Left forelimb (tissue), 1 donor: Measurements from ENCODE around the gene TRMT44.

ENCODE experiments used
- DNase-seq: peaks from one replicate; pipeline ENCODE4 v3.0.0-alpha.2; 2018; ENCODE audit warnings: low spot score

Gene TRMT44, protein sequence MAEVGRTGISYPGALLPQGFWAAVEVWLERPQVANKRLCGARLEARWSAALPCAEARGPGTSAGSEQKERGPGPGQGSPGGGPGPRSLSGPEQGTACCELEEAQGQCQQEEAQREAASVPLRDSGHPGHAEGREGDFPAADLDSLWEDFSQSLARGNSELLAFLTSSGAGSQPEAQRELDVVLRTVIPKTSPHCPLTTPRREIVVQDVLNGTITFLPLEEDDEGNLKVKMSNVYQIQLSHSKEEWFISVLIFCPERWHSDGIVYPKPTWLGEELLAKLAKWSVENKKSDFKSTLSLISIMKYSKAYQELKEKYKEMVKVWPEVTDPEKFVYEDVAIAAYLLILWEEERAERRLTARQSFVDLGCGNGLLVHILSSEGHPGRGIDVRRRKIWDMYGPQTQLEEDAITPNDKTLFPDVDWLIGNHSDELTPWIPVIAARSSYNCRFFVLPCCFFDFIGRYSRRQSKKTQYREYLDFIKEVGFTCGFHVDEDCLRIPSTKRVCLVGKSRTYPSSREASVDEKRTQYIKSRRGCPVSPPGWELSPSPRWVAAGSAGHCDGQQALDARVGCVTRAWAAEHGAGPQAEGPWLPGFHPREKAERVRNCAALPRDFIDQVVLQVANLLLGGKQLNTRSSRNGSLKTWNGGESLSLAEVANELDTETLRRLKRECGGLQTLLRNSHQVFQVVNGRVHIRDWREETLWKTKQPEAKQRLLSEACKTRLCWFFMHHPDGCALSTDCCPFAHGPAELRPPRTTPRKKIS

DNA sequence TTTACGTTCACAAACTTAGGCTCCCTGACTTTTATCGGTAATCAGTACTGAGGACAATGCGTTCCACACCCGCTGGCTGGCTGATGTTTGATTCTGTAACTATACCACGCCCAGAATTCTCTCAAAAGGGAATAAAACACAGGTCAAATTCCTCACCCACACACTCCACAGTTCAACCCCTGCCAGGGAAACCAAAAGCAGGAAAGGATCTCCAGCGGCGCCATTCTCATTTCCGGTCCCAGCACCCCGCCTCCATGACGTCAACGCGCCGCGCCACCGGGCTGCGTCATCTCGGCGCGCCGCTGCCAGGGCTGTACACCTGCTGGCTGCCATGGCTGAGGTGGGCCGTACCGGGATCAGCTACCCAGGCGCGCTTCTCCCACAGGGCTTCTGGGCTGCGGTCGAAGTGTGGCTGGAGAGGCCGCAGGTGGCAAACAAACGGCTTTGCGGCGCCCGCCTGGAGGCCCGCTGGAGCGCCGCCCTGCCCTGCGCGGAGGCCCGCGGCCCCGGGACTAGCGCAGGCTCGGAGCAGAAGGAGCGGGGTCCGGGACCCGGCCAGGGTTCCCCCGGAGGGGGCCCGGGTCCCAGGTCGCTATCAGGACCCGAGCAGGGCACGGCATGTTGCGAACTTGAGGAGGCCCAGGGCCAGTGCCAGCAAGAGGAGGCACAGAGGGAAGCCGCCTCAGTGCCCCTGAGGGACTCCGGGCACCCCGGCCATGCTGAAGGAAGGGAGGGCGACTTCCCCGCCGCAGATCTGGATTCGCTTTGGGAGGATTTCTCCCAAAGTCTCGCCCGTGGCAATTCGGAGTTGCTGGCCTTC is at the start of gene TRMT44, which contains the start of gene ACOX3:
Gene TRMT44 (plus strand): TSS at position 286 of the 820 bp plus-strand sequence. CDS start 46 bp downstream, at position 332.
Gene ACOX3 (minus strand): TSS at position 232 of the 820 bp plus-strand sequence. CDS start 24,202 bp downstream, outside the sequence.
- DNase-seq: peak; percentile 98

DNA sequence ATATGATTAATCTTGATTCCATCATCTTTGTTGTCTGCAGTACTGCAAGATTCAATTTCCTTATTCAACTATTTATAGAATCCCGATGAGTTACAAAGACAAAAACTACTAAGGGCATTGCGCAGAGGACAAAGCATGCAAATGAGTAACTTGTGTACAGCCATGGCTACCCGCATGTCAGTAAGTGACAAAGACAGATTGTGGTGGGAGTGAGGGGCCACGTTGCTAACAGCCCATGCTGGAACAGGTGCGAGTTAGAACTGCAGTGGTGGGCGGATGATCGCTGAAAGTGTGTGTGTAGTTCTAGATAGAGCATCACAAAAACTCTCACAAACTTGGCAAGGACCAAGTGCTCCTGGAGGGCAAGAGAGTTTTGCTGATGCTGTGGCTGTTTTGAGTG is 49.5 kb upstream of the TRMT44 start:
- DNase-seq: no peak

DNA sequence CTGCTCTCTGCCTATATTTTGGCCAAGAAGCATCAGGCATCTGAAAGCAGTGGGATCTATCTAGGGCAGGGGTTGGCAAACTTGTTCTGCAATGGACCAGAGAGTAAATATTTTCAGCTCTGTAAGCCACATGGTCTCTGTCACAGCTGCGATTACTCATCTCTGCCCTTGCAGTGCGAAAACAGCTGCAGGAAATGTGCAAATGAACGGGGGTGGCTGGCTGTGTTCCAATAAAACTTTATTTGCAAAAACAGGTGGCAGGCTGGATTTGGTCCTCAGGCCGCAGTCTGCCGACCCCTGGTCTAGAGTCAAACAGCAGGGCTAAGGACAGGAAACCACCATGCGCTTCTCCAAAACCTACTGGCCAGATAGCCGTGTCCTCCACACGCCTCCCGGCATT is 48.6 kb upstream of the TRMT44 start:
- peak; percentile 83 for DNase-seq

DNA sequence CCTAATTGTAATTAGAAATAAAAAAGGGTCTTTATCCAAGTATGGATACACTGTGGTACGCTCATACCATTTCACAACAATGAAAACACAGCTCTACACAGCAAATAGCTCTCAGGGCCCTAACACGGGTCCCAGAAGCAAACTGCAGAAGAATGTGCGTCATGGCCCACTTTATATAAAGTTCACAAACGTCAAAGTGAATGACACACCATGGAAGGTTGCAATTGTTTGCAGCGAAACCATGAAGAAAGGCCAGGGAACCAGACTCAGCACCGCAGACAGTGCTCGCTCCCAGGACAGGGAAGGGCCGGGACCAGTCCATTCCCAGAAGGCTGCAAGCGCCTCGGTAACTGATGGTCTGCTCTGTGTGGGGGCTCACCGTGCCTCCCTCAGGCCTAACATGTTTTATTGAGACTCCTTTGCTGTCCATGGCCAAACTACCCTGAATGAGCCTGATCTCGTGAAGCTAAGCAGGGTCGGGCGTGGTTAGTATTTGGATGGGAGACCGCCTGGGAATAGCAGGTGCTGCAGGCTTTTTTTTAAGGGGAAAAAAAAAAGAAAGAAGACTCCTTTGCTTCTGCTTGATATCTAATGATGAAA is 47.9 kb upstream of the TRMT44 start:
- no peak for DNase-seq

DNA sequence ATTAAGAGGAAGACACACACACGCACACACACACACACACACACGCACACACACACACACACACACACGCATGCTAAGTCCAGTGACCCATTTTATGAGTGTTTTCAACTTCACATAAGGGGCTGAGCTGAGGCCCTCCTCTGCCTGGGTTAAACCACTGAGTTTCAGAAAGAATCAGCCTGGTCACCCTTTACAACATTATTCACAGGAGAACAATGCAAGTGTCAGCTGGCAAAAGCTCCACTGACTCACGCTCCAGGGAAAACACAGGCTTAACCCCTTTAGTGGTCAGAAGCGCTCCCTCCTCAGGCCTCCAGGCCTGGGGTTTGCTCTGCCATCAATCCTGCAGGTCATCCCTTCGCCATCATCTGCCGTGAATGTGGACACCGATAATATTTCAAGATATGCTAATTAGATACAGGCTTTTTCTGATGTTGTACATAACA is 47.0 kb upstream of the TRMT44 start:
- no peak for DNase-seq

DNA sequence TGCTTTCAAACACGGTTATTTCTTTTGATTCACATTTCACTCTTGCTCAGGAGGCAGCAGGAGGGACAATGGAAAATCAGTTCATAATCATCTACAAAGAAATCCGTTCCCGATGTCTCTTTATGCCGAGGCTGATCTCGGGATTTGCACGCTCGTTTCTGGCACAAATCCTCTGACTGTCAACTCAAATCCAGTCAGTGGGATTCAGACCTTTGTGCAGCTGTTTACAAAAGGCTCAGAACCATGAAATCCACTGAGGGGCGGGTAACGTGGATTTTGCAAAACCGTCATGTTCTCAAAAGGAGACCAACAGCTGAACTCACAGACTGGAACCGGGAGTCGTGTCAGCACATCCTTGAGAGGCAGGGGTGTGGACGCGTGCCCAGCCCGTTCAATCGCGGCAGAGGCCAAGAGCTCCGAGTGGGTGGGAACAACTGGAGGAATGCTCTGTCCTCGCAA is 46.5 kb upstream of the TRMT44 start:
- peak; percentile 86 for DNase-seq

DNA sequence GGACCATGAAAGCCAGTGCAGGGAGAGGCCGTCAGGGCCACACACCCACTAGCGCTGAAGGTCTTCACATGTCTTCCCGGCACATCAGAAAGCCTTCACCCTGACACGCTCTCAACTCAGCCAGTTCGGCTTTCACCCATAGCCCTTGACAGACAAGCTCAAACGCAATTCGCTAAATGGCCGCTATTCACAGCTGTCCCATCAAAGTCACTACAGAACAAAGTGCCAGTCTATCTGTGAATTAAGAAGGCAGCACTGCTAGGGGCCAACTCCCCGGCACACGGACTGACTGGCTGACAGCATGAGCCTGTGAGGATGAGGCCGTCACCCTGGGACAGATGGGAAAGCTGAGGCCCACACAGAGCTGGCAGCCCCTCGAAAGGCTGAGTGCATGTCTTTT is 45.8 kb upstream of the TRMT44 start:
- no peak for DNase-seq

DNA sequence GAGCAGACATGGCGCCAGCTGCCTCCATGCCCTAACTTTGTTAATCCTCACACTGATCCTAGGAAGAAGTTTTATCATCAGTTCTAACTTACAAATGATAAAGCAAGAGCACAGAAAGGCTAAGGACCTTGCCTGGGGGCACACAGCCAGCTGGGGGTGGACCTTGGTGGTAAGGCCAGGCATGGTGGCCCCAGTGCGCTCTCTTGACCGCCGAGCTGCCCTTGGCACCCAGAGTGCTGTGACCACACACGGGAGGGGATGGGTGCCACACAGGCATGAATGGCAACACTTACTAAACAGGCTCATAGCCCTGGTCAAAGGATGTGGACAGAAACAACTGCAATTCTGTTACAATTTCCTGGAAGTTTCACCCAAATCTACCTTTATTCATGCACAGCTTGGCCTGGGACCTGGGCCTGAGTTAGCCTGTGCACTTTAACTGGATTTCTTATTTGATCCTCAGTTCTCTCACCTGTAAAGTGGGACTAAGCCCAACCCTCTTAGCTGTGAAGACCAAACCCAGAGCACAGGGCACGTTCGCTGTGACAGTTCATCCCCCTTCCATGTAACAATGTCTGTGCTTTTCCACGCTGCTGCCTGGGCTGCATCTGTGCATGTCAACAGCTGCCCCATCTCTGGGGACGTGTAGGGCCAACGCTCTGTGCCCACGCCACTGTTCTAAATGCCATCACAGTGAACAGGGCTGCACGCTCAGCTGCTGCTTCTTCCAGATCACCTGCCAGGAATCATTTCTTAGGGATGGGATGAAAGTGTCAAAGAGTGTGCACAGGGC is 44.9 kb upstream of the TRMT44 start:
- DNase-seq: no peak

DNA sequence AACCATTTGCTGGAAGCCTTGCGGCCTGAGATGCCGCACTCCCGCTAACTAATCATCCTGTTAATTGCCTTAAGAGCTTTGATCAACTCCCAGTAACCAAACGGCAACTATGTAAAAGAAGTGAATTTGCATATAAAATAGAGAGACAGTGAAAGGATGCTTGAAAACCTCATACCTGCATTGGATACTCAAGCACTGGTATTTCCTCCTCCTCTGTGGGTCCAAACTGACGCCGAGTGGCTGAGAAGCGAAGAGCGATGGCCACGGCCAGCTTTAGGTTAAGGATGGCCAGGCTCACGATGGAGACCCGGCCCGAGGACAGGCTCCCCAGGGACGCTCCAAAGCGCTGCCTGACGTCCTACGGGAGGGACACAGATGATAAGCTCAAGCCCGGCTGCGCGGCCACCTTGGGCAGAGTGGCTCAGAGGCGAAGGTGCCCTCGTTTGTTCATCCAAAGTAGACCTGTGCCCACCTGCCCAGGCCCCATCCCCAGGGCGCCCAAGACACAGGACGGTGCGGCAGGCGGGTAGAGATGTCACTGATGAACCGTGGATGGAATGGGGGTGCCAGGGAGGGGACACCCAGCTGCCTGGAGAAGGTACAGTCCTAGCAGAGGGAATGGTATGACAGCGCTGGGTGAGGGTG is 43.7 kb upstream of the TRMT44 start:
- DNase-seq: no peak

DNA sequence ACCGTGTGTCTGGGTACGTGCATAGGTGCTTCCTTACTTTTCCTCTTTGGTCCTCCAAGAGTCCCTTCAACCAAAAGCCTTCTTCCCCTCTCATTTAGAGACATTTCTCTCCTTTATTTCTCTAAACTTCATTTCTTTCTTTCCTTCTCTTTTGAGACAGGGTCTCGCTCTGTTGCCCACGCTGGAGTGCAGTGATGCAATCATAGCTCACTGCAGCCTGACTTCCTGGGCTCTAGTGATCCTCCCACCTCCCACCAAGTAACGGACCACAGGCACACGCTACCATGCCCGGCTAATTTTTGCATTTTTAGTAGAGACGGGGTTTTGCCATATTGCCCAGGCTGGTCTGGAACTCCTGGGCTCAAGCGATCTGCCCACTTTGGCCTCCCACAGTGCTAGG is 42.2 kb upstream of the TRMT44 start:
- no peak for DNase-seq

DNA sequence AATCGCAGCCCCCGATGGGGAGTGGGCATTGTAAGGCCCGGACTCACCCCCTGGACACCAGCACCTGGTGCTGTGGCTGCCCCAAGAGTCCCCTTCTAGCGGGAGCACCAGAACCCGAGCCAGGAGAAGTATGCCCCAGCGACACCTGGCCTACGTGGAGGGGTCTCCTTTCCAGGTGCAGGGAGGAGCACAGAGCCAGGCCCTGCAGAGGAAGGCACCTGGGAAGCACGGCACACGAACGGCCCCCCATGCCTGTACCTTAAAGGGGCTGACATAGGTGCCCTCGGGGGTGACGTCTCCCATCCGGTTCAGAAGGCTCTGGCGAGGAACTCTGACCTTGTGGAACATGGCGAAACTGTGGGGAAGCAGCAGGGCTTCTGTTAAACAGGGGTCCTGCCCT is 41.3 kb upstream of the TRMT44 start:
- no peak for DNase-seq

DNA sequence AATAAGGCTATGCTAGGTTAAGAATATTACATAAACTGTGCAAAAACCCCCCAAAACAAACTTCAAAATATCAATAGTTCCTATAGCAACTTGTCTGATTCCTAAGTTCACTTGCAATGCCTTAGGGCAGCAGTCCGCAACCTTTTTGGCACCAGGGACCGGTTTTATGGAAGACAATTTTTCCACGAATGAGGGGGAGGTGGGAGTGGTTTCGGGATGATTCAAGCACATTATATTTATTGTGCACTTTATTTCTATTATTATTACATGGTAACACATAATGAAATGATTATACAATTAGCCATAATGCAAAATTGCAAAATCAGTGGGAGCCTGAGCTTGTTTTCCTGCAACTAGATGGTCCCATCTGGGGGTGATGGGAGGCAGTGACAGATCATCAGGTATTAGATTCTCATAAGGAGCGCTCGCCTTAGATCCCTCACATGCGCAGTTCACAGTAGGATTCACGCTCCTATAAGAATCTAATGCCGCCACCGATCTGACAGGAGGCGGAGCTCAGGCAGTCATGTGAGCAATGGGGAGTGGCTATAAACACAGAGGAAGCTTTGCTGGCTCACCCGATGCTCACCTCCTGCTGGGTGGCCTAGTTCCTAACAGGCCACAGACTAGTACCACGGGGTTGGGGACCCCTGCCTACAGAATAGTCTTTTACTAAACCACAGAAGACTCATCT is 39.8 kb upstream of the TRMT44 start:
- DNase-seq: no peak

DNA sequence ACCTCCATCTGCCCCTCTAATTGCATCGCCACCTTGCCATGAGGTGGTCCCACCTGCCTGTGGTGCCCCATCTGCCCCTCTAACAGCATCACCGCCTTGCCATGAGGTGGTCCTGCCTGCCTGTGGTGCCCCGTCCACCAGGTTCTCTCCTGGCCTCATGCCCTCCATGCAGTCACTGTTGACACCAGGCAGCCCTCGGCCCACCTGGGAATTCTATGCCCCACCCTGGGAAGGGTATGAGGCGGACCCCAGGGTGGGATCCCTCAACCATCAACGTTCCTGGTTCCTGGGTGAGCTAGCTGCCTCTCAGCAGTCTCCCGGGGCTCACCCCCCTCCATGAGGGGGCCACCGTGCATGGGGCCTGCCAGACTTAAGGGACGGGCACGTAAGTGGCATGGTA is 38.9 kb upstream of the TRMT44 start:
- DNase-seq: no peak

DNA sequence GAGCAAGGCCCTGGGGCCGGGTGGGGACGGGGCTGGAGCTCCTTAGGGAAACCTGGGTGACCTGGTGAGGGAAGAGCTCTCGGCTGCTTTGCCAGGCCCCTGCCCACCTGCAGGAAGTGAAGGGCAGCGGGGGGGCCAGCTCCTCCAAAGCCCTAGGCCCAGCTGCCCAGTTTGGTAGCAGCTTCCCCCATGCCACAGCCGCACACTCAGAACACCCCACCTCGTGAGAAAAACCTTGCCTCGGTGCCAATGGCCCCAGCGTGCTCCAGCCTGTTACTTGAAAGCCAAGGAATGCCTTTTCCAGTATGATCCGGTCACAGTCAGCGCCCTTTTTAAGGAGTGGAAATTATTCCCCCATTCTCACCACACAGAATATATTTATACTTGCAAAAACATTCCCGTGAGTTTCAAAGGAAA is 38.4 kb upstream of the TRMT44 start:
- no peak for DNase-seq

DNA sequence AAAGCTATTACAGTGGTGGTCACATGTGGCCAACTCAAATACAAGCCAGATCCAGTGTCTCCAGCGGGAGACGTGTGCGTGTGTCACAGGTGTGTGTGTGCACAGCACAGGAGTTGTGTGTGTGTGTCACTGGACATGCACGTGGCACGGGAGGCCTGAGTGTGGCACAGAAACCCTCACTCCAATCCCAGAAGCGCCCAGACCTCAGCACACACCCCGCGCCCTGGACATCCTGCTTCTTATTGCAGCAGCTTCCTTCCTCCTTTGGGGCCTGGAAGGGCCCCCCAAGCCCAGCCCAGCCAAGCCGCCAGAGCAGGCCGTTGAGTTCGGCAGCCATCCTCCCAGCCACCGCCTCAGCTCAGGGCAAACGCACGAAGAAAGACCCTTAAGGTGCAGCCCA is 37.9 kb upstream of the TRMT44 start:
- no peak for DNase-seq

DNA sequence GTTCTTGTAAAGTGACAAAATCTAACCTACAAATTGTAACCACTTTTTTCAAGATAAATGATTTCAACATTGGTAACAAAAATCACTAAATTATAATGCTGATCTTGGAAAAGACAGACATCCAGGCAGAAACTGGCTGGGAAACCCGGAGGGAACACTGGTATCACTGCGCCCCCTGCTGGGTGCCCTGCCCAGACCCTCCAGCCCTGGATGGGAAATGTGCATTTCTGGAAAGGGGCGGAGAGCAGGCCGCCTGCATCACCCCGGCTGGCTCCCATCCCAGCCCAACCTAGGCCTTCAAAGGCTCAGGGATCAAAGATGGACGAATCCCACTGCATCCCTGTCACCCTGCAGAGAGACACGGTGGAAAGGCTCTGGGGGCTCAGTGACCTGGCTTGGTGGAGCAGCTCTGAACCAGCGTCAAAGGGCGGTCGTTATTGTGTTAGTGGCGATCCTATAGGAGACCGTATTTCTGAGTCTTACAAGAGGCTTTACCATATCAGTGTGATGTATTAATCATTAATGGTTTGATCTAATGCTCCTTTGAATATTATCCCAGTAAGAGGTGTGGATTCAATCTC is 37.3 kb upstream of the TRMT44 start:
- DNase-seq: peak; percentile 89

DNA sequence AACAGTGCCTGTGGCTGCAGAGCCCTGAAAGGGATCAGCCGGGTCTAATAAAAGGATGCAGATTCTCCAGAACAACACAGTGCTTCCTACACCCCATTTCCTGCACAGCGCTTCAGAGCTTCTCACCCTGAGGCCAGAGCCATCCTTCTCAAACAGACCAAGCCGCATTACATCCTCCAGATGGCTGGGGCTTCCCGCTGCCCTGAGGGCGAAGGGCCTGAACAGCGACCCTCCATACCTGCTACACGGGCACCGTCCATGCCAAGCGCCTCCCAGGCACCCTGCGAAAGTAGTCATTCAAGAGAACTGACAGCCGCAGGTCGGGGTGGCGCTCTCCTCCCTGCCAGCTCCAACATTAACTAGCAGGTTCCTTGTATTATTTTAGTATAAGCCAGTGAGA is 36.6 kb upstream of the TRMT44 start:
- no peak for DNase-seq

DNA sequence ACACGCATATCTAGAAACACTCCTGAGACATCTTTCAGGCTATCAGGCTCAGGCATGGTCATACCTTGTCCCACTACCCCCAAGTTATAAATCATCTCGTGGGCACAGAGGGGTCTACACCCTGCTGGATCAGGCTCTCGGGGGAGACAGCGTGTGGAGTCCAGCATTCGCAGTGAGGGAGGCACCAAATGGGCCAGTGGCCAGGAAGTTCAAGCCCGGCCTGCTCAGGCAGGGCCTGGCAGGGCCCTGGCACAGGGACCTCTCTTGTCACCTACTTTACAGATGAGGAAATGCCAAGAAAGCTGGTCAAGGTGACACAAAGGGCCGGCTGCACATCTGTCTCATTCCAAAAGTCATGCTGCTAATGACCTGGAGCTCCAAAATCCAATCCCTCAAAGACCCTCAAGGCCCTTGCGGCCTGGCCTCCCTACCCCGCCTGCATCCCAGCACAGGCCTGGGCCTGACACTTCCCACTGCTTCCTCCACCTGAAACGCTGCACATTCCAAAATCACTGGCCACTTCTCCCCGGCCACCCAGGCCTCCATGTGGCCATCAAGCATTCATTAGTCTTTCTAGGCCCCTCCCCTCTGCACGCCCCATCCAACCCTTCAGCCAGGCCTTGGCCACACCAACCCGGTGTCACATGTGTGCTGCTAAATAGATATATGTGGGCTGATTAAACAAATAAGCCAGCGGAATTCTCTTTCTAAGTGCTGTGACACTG is 35.6 kb upstream of the TRMT44 start:
- DNase-seq: no peak

DNA sequence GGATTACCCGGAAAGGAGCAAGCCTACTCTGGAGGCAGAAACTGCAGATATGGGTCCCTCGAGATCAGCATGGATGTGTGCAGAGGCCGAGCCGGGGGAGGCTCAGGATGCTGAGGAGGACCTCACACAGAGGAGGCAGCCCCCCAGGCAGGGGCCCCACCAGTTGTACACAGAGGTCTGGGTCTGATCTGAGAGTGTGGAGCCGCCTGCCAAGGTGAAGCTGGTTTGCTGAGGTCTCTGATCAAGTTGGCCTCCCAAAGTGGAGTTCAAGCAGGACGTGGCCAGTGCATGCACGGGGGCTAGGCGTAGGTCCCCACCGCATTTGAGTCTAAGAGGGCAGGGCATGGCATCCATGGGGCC is 35.1 kb upstream of the TRMT44 start:
- DNase-seq: no peak
